HFF-Myc (cell line): ENCODE data around the gene DOCK4.

Experiments used
- DNase-seq: peaks from one replicate; pipeline ENCODE4 v3.0.0-alpha.2; 2011; ENCODE audit warnings: low read depth; ENCODE audit errors: extremely low read depth
- H3K4me3 ChIP-seq: replicated peaks from 2 replicates; pipeline ENCODE4 v1.5.1; 2011; ENCODE audit warnings: low read depth, mild to moderate bottlenecking, control low read depth, low read length
- TF ChIP-seq, protein P1 (sequence below): IDR thresholded peaks from 2 replicates; pipeline ENCODE4 v1.5.1; 2012; ENCODE audit warnings: mild to moderate bottlenecking, low read depth, low read length, control low read depth; ENCODE audit errors: missing control alignments

Gene DOCK4

DNA sequence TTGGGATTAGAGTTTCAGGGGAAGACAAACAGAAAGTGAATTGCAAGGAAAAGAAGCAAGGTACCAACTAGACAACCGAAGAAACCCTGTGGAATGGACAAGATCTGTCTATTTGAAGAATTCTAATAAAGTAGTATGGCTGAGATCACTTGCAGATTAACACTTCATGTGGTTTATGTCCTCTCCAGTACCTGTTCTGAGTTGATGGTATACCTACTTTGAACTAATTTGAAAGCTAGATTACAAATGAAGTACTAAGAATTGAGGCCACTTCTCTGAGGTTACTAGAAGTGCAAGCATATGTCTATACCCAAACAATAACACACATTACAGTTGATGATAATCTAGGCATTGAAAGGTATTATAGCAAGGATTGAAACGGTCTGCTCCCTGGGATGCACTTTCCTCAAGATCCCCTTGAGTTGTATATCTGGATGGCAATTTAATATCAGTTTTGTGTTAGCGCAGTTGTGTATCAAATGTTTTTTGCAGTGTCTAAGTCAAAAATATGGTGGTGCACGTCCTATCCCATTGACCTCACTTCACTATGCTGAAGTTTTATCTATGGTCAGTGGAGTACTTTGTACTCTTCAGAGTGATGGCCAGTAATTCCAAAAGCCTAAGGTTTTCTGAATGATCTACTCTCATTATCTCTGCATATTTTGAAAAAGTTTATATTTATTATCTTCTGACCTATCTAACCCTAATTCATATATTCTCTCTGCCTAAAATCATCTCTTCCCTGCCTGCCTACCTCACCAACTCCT is 26.2 kb upstream of the DOCK4 start:
- TF ChIP-seq, protein P1, sequence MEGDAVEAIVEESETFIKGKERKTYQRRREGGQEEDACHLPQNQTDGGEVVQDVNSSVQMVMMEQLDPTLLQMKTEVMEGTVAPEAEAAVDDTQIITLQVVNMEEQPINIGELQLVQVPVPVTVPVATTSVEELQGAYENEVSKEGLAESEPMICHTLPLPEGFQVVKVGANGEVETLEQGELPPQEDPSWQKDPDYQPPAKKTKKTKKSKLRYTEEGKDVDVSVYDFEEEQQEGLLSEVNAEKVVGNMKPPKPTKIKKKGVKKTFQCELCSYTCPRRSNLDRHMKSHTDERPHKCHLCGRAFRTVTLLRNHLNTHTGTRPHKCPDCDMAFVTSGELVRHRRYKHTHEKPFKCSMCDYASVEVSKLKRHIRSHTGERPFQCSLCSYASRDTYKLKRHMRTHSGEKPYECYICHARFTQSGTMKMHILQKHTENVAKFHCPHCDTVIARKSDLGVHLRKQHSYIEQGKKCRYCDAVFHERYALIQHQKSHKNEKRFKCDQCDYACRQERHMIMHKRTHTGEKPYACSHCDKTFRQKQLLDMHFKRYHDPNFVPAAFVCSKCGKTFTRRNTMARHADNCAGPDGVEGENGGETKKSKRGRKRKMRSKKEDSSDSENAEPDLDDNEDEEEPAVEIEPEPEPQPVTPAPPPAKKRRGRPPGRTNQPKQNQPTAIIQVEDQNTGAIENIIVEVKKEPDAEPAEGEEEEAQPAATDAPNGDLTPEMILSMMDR = no peak
- no peak for DNase-seq
- no peak overlapping the region for H3K4me3 ChIP-seq

GRCh38 chr7:112228632-112229031 is 22.4 kb upstream of the DOCK4 start:
- H3K4me3 ChIP-seq = no peak overlapping the region
- DNase-seq = no peak
- TF ChIP-seq, protein P1 = no peak

DNA sequence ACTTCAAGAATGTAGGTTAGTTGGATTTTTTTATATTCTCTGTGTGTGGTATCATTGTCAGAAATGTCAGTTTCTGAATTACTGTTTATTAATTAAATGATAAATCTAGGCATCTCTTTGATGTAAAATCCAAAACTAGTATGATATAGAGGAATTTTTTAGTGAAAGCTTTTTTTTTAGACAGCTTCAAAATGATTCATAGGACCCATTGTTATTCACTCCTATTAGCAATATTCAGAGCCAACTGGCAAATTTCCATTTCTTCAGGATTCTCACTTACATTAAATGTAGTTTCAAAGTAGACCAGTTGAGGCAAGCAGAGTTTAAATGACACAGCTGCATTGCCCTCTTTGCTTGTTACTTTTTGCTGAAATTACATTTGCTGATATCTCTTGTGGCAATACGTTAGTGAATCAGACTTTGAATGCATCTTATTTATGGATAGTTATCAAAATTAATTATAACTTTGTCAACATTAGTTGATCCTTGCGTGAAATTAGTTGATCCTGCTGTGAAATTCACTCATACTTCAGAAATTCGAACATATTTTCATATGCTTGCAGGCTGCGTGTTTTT is 20.6 kb upstream of the DOCK4 start:
- no peak overlapping the region for H3K4me3 ChIP-seq
- DNase-seq = no peak
- TF ChIP-seq, protein P1 = no peak

DNA sequence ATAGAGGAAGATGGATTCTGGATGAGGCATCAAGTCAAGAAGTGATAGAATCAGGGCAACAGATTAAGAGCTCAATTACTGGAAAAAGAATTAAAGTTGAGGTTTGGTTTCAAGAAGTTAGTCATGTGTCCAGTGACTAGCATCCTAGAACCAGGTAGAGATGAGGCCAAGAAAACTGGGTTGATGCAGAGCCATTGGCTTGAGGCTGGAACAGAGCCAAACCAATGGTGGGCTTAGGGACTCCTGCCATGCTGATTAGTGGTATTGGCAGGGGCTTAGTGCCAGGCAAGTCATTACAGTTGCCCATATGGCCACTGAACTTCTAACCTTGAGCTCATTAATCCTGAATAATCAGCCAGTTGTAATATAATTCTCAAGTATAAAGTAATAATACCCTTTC is 18.8 kb upstream of the DOCK4 start:
- TF ChIP-seq, protein P1 = no peak
- DNase-seq = no peak
- H3K4me3 ChIP-seq = no peak overlapping the region

- no peak overlapping the region for H3K4me3 ChIP-seq
- no peak for DNase-seq
- TF ChIP-seq, protein P1 = no peak
Measured at GRCh38 chr7:112224186-112224585, 18.0 kb upstream of the DOCK4 start.

DNA sequence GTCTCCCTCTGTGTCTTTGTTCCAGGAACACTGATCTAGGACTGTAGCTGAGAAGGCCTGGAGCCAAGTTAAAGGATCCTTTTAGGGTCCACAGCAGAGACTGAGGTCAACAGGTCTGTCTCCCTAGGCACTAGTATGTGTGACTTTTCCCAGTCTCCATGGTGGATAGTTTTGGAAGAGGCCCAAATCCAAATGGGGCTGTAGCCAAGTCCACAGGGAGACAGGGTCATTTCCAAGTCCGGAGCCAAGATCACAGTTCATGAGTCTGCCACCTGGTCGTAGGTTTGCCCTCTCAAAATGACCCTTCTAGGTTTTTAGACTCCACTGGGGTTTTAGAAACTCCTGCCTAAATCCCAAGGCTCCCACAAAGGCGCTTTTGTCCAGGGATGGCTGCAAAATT is 17.1 kb upstream of the DOCK4 start:
- no peak for DNase-seq
- TF ChIP-seq, protein P1 = no peak

More for the DNA sequence above, 17.1 kb upstream of the DOCK4 start:
- no peak overlapping the region for H3K4me3 ChIP-seq
